DND-41 (cell line): Measurements from ENCODE around the gene CD320.

Experiments used
- ATAC-seq: fragments of 200-7000 bp; cut with Tn5 transposase; 3 replicates; pipeline ENCODE4 v1.9.1; 2021; ENCODE audit warnings: low read depth; ENCODE audit not compliant: insufficient read depth
- DNase-seq: peaks from one replicate; pipeline ENCODE4 v3.0.0-alpha.2; 2020
- H2AFZ ChIP-seq: 2 replicates; pipeline ENCODE4 v1.6.0; 2012; ENCODE audit warnings: low read depth, low read length
- H3K27ac ChIP-seq: 2 replicates; pipeline ENCODE4 v1.5.1; 2012; ENCODE audit warnings: low read length, inconsistent platforms
- H3K27me3 ChIP-seq: fragments of 200-600 bp; sonication (generic); 2 replicates; pipeline ENCODE4 v1.6.0; 2012; ENCODE audit warnings: low read length, mild to moderate bottlenecking, inconsistent platforms; ENCODE audit not compliant: insufficient read depth, poor library complexity
- H3K36me3 ChIP-seq: 2 replicates; pipeline ENCODE4 v1.5.1; 2012; ENCODE audit warnings: low read length, inconsistent platforms; ENCODE audit not compliant: insufficient read depth
- H3K4me1 ChIP-seq: 2 replicates; pipeline ENCODE4 v1.5.1; 2012; ENCODE audit warnings: mild to moderate bottlenecking, low read length; ENCODE audit not compliant: insufficient read depth
- H3K4me2 ChIP-seq: 2 replicates; pipeline ENCODE4 v1.6.0; 2012; ENCODE audit warnings: mild to moderate bottlenecking, moderate library complexity, low read length, inconsistent platforms; ENCODE audit not compliant: insufficient read depth
- H3K4me3 ChIP-seq, 2 experiments: fragments of 200-600 bp in 1 of 2; shearing (Covaris generic) in 1 of 2; 2 replicates each; pipeline ENCODE4 v1.5.1; 2012 to 2016; ENCODE audit warnings: inconsistent platforms in 2 of 2, low read length in 2 of 2, mild to moderate bottlenecking in 2 of 2, low read depth in 1 of 2, moderate library complexity in 1 of 2
- H3K79me2 ChIP-seq: 2 replicates; pipeline ENCODE4 v1.6.0; 2012; ENCODE audit warnings: low read length, inconsistent platforms; ENCODE audit not compliant: insufficient read depth
- H3K9ac ChIP-seq: 2 replicates; pipeline ENCODE4 v1.6.0; 2012; ENCODE audit warnings: low read depth, mild to moderate bottlenecking, inconsistent platforms, low read length, moderate library complexity
- H3K9me3 ChIP-seq: 2 replicates; pipeline ENCODE4 v1.5.1; 2012; ENCODE audit warnings: low read length, moderate library complexity, mild to moderate bottlenecking, inconsistent platforms; ENCODE audit not compliant: insufficient read depth, severe bottlenecking
- H4K20me1 ChIP-seq: 2 replicates; pipeline ENCODE4 v1.6.0; 2012; ENCODE audit warnings: low read length; ENCODE audit not compliant: insufficient read depth
- CTCF ChIP-seq: IDR thresholded peaks from 2 replicates; pipeline ENCODE4 v1.5.1; 2012; ENCODE audit warnings: borderline replicate concordance, low read length, moderate library complexity, mild to moderate bottlenecking; ENCODE audit not compliant: poor library complexity, severe bottlenecking; ENCODE audit errors: extremely low read depth
- EZH2 ChIP-seq: IDR thresholded peaks from 3 replicates; pipeline ENCODE4 v1.6.1; 2012; ENCODE audit warnings: borderline replicate concordance, low read depth, mild to moderate bottlenecking, moderate library complexity, low read length, inconsistent platforms; ENCODE audit not compliant: severe bottlenecking

Gene CD320

GRCh38 chr19:8337728-8338127, 29.6 kb upstream of the CD320 start:
- H3K27ac ChIP-seq = no peak overlapping the region
- no peak overlapping the region for H3K9ac ChIP-seq
- H3K9me3 ChIP-seq = no peaks in the 10 kb centered on the region
- no peaks in the 10 kb centered on the region for H3K36me3 ChIP-seq
- no peak for ATAC-seq
- H2AFZ ChIP-seq = no peak overlapping the region
- no peaks in the 10 kb centered on the region for H4K20me1 ChIP-seq
- H3K27me3 ChIP-seq = no peaks in the 10 kb centered on the region
- no peak for DNase-seq
- no peak for TF ChIP-seq CTCF
- no peak for TF ChIP-seq EZH2
- no peaks in the 10 kb centered on the region for H3K79me2 ChIP-seq
- H3K4me1 ChIP-seq = no peaks in the 10 kb centered on the region
- no peak overlapping the region for H3K4me3 ChIP-seq
- H3K4me2 ChIP-seq = no peak overlapping the region

- TF ChIP-seq CTCF = no peak
- TF ChIP-seq EZH2 = no peak
- Histone ChIP-seq H3K4me2 (no peak overlapping the region), H3K4me1 (no peaks in the 10 kb centered on the region), H3K79me2 (no peaks in the 10 kb centered on the region), H3K27me3 (no peaks in the 10 kb centered on the region), H3K36me3 (no peaks in the 10 kb centered on the region), H3K27ac (no peak overlapping the region), H3K9ac (no peak overlapping the region), H2AFZ (no peak overlapping the region), H4K20me1 (no peaks in the 10 kb centered on the region), H3K4me3 (no peak overlapping the region), H3K9me3 (no peaks in the 10 kb centered on the region)
- ATAC-seq (no peak), DNase-seq (no peak)
These were observed 28.5 kb upstream of the CD320 start for GRCh38 chr19:8336660-8337059.

- DNase-seq (no peak), ATAC-seq (no peak)
- Histone ChIP-seq H3K4me1 (no peaks in the 10 kb centered on the region), H3K27ac (no peak overlapping the region), H2AFZ (no peak overlapping the region), H3K4me3 (no peak overlapping the region), H4K20me1 (no peaks in the 10 kb centered on the region), H3K27me3 (no peaks in the 10 kb centered on the region), H3K9ac (no peak overlapping the region), H3K79me2 (no peaks in the 10 kb centered on the region), H3K9me3 (no peaks in the 10 kb centered on the region), H3K36me3 (no peaks in the 10 kb centered on the region), H3K4me2 (no peak overlapping the region)
- TF ChIP-seq EZH2 (no peak), CTCF (no peak)
These were observed 28.0 kb upstream of the CD320 start for GRCh38 chr19:8336072-8336569.
